Activated B cell treated with CpG ODN at 0.5 μM for 24 hours (primary cell): ENCODE data around the gene DHRS11. TPM values are rescaled to one million over a fixed set of nuclear protein-coding genes. Genes with fewer than 3 reads are reported as not detected.

Source experiments
- ATAC-seq: fragments of 200-7000 bp; cut with Tn5 transposase; one replicate; pipeline ENCODE4 v1.10.0; 2021; ENCODE audit warnings: low read depth, mild to moderate bottlenecking, moderate library complexity
- CTCF ChIA-PET: fragments of 350-600 bp; sonication (Branson Sonifier 250); formaldehyde crosslinking; loops from one replicate; lab custom pipeline; 2021; ENCODE audit warnings: antibody characterized with exemption; lab: Charles Lee
- POLR2A ChIA-PET: fragments of 350-600 bp; sonication (Branson Sonifier 250); formaldehyde crosslinking; loops from one replicate; lab custom pipeline; 2021; ENCODE audit warnings: antibody characterized with exemption; lab: Charles Lee
- DNase-seq: peaks from one replicate; pipeline ENCODE4 v3.0.0; 2022
- H3K27ac Mint-ChIP-seq: one replicate; pipeline ENCODE4 v1.8.0; 2020; ENCODE audit warnings: mixed read lengths
- H3K27me3 Mint-ChIP-seq: one replicate; pipeline ENCODE4 v1.8.0; 2021; ENCODE audit warnings: mixed read lengths
- H3K36me3 Mint-ChIP-seq: one replicate; pipeline ENCODE4 v1.8.0; 2021; ENCODE audit warnings: low read depth, mixed read lengths
- H3K4me1 Mint-ChIP-seq: one replicate; pipeline ENCODE4 v1.8.0; 2021; ENCODE audit warnings: mixed read lengths
- H3K4me3 Mint-ChIP-seq: one replicate; pipeline ENCODE4 v1.8.0; 2020; ENCODE audit warnings: mild to moderate bottlenecking, mixed read lengths
- H3K9me3 Mint-ChIP-seq: one replicate; pipeline ENCODE4 v1.8.0; 2020; ENCODE audit warnings: mixed read lengths
- intact Hi-C: fragments of 100-400 bp; cut with micrococcal nuclease; formaldehyde crosslinking; loops from one replicate; pipeline ENCODE4 v1.15.1; 2024
- total RNA-seq: library from RNA; stranded (reverse); gene quantifications from 2 replicates; pipeline ENCODE4 v1.2.3, GENCODE V29; 2022
- TF ChIP-seq, protein P1 (sequence below): fragments of 200-600 bp; IDR thresholded peaks from one replicate; pipeline ENCODE4 v1.8.0; 2022; ENCODE audit warnings: antibody characterized with exemption, mild to moderate bottlenecking

Gene DHRS11
- total RNA-seq, 1 donor from 2014 or later: 7.7 TPM

DNA sequence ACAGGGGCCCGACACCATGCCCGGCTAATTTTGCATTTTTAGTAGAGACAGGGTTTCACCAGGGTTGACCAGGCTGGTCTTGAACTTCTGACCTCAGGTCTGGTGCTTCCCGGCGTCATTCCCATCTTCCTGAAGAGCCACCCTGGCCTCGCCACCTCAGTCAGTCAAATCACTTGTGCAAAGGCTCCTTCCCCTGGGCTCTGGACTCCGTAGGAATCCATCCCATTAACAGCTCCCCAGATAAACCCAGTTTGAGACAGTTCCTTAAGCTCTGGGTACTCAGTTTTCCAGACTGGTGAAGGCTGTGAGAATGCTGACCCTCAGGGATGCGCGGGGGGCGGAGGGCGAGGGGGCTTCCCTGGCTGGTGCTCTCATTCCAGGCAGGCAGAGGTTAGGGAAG lies 49.2 kb downstream of the DHRS11 start:
- Mint-ChIP-seq H3K36me3 (no peaks in the 10 kb centered on the region), H3K27me3 (peaks cover 56% of the 10 kb centered on the region), H3K9me3 (no peaks in the 10 kb centered on the region), H3K4me1 (peaks cover 11% of the 10 kb centered on the region), H3K4me3 (no peak overlapping the region), H3K27ac (no peak overlapping the region)
- intact Hi-C loops: no loop called here
- ATAC-seq (no peak), DNase-seq (no peak)
- CTCF ChIA-PET: no interaction called here
- POLR2A ChIA-PET: no interaction called here
- TF ChIP-seq, protein P1, sequence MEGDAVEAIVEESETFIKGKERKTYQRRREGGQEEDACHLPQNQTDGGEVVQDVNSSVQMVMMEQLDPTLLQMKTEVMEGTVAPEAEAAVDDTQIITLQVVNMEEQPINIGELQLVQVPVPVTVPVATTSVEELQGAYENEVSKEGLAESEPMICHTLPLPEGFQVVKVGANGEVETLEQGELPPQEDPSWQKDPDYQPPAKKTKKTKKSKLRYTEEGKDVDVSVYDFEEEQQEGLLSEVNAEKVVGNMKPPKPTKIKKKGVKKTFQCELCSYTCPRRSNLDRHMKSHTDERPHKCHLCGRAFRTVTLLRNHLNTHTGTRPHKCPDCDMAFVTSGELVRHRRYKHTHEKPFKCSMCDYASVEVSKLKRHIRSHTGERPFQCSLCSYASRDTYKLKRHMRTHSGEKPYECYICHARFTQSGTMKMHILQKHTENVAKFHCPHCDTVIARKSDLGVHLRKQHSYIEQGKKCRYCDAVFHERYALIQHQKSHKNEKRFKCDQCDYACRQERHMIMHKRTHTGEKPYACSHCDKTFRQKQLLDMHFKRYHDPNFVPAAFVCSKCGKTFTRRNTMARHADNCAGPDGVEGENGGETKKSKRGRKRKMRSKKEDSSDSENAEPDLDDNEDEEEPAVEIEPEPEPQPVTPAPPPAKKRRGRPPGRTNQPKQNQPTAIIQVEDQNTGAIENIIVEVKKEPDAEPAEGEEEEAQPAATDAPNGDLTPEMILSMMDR: no peak

- TF ChIP-seq, protein P1: no peak
- DNase-seq: no peak
- no peak for ATAC-seq
- intact Hi-C loops: no loop called here
- Mint-ChIP-seq H3K27me3 (peaks cover 60% of the 10 kb centered on the region), H3K4me3 (no peak overlapping the region), H3K36me3 (no peaks in the 10 kb centered on the region), H3K4me1 (peaks cover 11% of the 10 kb centered on the region), H3K9me3 (no peaks in the 10 kb centered on the region), H3K27ac (no peak overlapping the region)
- ChIA-PET CTCF (no interaction called here), POLR2A (no interaction called here)
Measured at GRCh38 chr17:36641331-36641876, 49.7 kb downstream of the DHRS11 start.

GRCh38 chr17:36641877-36642845 lies 50.5 kb downstream of the DHRS11 start:
- H3K36me3 Mint-ChIP-seq: no peaks in the 10 kb centered on the region
- ATAC-seq: no peak
- intact Hi-C loops: no loop called here
- peaks cover 11% of the 10 kb centered on the region for H3K4me1 Mint-ChIP-seq
- no peaks in the 10 kb centered on the region for H3K9me3 Mint-ChIP-seq
- ChIA-PET CTCF (interaction anchor here (0.9 kb wide), 1 partner anchor 405 kb away, joined by 3 read pairs; no protein-coding TSS in a partner anchor), POLR2A (no interaction called here)
- no peak for DNase-seq
- TF ChIP-seq, protein P1: no peak
- no peak overlapping the region for H3K27ac Mint-ChIP-seq
- H3K4me3 Mint-ChIP-seq: peak overlapping the region; percentile 41
- H3K27me3 Mint-ChIP-seq: peaks cover 59% of the 10 kb centered on the region

GRCh38 chr17:36643086-36643685 lies 51.5 kb downstream of the DHRS11 start:
- no peak overlapping the region for H3K4me3 Mint-ChIP-seq
- no peak for ATAC-seq
- peaks cover 11% of the 10 kb centered on the region for H3K4me1 Mint-ChIP-seq
- intact Hi-C loops: no loop called here
- H3K27me3 Mint-ChIP-seq: peaks cover 61% of the 10 kb centered on the region
- no peaks in the 10 kb centered on the region for H3K36me3 Mint-ChIP-seq
- H3K9me3 Mint-ChIP-seq: no peaks in the 10 kb centered on the region
- no peak overlapping the region for H3K27ac Mint-ChIP-seq
- ChIA-PET CTCF (interaction anchor here (0.9 kb wide), 1 partner anchor 404 kb away, joined by 3 read pairs; no protein-coding TSS in a partner anchor), POLR2A (no interaction called here)
- TF ChIP-seq, protein P1: no peak
- DNase-seq: no peak

- POLR2A ChIA-PET: interaction anchor here (0.8 kb wide), 1 partner anchor 628 kb away, joined by 3 read pairs; no protein-coding TSS in a partner anchor
Measured at GRCh38 chr17:36645422-36645821, 53.7 kb downstream of the DHRS11 start.

More at GRCh38 chr17:36645422-36645821, 53.7 kb downstream of the DHRS11 start:
- Mint-ChIP-seq H3K9me3 (no peaks in the 10 kb centered on the region), H3K36me3 (no peaks in the 10 kb centered on the region), H3K4me3 (no peak overlapping the region), H3K27me3 (peaks cover 68% of the 10 kb centered on the region), H3K27ac (no peak overlapping the region), H3K4me1 (peaks cover 11% of the 10 kb centered on the region)
- intact Hi-C loops: no loop called here
- CTCF ChIA-PET: no interaction called here
- DNase-seq (no peak), ATAC-seq (no peak)
- TF ChIP-seq, protein P1: no peak
